ENCODE results near the gene MYG1.

- TF ChIP-seq POLR2A (IDR thresholded peaks at IDR 0.05; ENCODE audit: low read length): no peak
- peak; percentile 78 for TF ChIP-seq CTCF (IDR thresholded peaks at IDR 0.05)
Observed at GRCh38 chr12:53287741-53288216, 11.7 kb upstream of the MYG1 start.

Measured in A549 (cell line).